Keratinocyte (primary cell): ENCODE data around the gene AP1M1. TPM values are rescaled to one million over a fixed set of nuclear protein-coding genes. Genes with fewer than 3 reads are reported as not detected.

ENCODE experiments used
- DNase-seq: peaks from one replicate; pipeline ENCODE4 v3.0.0-alpha.2; 2011; ENCODE audit warnings: low read depth, missing footprints, low spot score
- FAIRE-seq: peaks from 2 replicates; lab custom pipeline; 2011; peaks lifted over from hg19 to GRCh38; lab: Jason Lieb, UNC
- H2AFZ ChIP-seq: 2 replicates; pipeline ENCODE4 v1.6.0; 2012; ENCODE audit warnings: low read length, control low read depth, inconsistent platforms; ENCODE audit not compliant: control insufficient read depth
- H3K27ac ChIP-seq: 2 replicates; pipeline ENCODE4 v1.5.1; 2011; ENCODE audit warnings: low read length; ENCODE audit not compliant: control insufficient read depth, insufficient read depth
- H3K27me3 ChIP-seq: 3 replicates; pipeline ENCODE4 v1.6.0; 2011; ENCODE audit warnings: low read length; ENCODE audit not compliant: control insufficient read depth, insufficient read depth; ENCODE audit errors: extremely low read depth
- H3K36me3 ChIP-seq, 2 experiments: 2 replicates in 1 of 2; 3 replicates in 1 of 2; pipeline ENCODE4 v1.5.1; 2011; ENCODE audit warnings: low read length in 2 of 2, mild to moderate bottlenecking in 1 of 2; ENCODE audit not compliant: control insufficient read depth in 2 of 2, insufficient read depth in 2 of 2; ENCODE audit errors: extremely low read depth in 1 of 2
- H3K4me1 ChIP-seq: 3 replicates; pipeline ENCODE4 v1.5.1; 2011; ENCODE audit warnings: low read length; ENCODE audit not compliant: control insufficient read depth, insufficient read depth; ENCODE audit errors: extremely low read depth
- H3K4me2 ChIP-seq: 3 replicates; pipeline ENCODE4 v1.6.0; 2011; ENCODE audit warnings: low read depth, low read length; ENCODE audit not compliant: control insufficient read depth, insufficient read depth; ENCODE audit errors: extremely low read depth
- H3K4me3 ChIP-seq, 3 experiments: fragments of 200-600 bp in 1 of 3; sonication (generic) in 1 of 3; 2 replicates in 2 of 3; 3 replicates in 1 of 3; pipeline ENCODE4 v1.5.1; 2011 to 2016; ENCODE audit warnings: low read length in 3 of 3, mild to moderate bottlenecking in 3 of 3, control low read depth in 2 of 3, inconsistent platforms in 1 of 3, low read depth in 1 of 3, mixed read lengths in 1 of 3, mixed run types in 1 of 3, moderate library complexity in 1 of 3; ENCODE audit not compliant: control insufficient read depth in 2 of 3, insufficient read depth in 2 of 3; ENCODE audit errors: extremely low read depth in 1 of 3
- H3K79me2 ChIP-seq: 2 replicates; pipeline ENCODE4 v1.6.0; 2012; ENCODE audit warnings: low read length; ENCODE audit not compliant: control insufficient read depth, insufficient read depth
- H3K9ac ChIP-seq: 3 replicates; pipeline ENCODE4 v1.6.0; 2011; ENCODE audit warnings: low read length; ENCODE audit not compliant: control insufficient read depth, insufficient read depth; ENCODE audit errors: extremely low read depth
- H3K9me1 ChIP-seq: 3 replicates; pipeline ENCODE4 v1.6.0; 2011; ENCODE audit warnings: low read length; ENCODE audit not compliant: control insufficient read depth, insufficient read depth; ENCODE audit errors: extremely low read depth
- H3K9me3 ChIP-seq: 2 replicates; pipeline ENCODE4 v1.5.1; 2012; ENCODE audit warnings: low read depth, low read length; ENCODE audit not compliant: control insufficient read depth
- H4K20me1 ChIP-seq: 3 replicates; pipeline ENCODE4 v1.6.0; 2011; ENCODE audit warnings: low read length; ENCODE audit not compliant: control insufficient read depth, insufficient read depth; ENCODE audit errors: extremely low read depth
- CTCF ChIP-seq, 3 experiments: IDR thresholded peaks in 1 of 3; conservative IDR thresholded peaks in 1 of 3; optimal IDR thresholded peaks in 1 of 3; 2 replicates in 2 of 3; 3 replicates in 1 of 3; pipeline versions ENCODE3 to v1.5.1; 2011; ENCODE audit warnings: low read length in 3 of 3, mild to moderate bottlenecking in 3 of 3, moderate library complexity in 2 of 3, control low read depth in 1 of 3, inconsistent platforms in 1 of 3; ENCODE audit not compliant: insufficient read depth in 2 of 3; ENCODE audit errors: extremely low read depth in 1 of 3
- EZH2 ChIP-seq: IDR thresholded peaks from one replicate; pipeline ENCODE4 v1.6.1; 2012; ENCODE audit warnings: inconsistent platforms, mild to moderate bottlenecking, low read length, moderate library complexity
- dilution Hi-C: fragments of 300-500 bp; cut with MboI; formaldehyde crosslinking; loops from one replicate; pipeline ENCODE4 v1.7.0; 2020; ENCODE audit warnings: low sequenced_read_pairs; ENCODE audit not compliant: extremely low pct_ligation_motif_present
- polyA plus RNA-seq, 5 experiments: library from polyadenylated mRNA; depleted of rRNA in 3 of 5; stranded (reverse) in 3 of 5; stranded (forward) in 1 of 5; unstranded in 1 of 5; fragments of >200 nt; gene quantifications; 1 replicate in 1 of 5; 2 replicates in 3 of 5; 3 replicates in 1 of 5; pipeline versions ENCODE4 v1.2.1 to v1.2.3, GENCODE V29; 2011 to 2012; ENCODE audit warnings: missing spikeins in 2 of 5, low read depth in 1 of 5, low replicate concordance in 1 of 5

Gene AP1M1
- polyA plus RNA-seq, 1 donor (not counting 4 experiments of a cell fraction or from before 2014, with no cell fraction given) = 27.7 TPM

GRCh38 chr19:16207063-16207462 is 9.4 kb downstream of the AP1M1 start:
- dilution Hi-C loops = loop anchor here (25.0 kb wide), 1 partner anchor 155 kb away; no protein-coding TSS in a partner anchor
- FAIRE-seq = no peak

GRCh38 chr19:16207490-16208025 is 9.8 kb downstream of the AP1M1 start:
- H2AFZ ChIP-seq = no peak overlapping the region
- H3K4me3 ChIP-seq = no peak overlapping the region
- no peaks in the 10 kb centered on the region for H3K27me3 ChIP-seq
- H3K9me1 ChIP-seq = no peaks in the 10 kb centered on the region
- H4K20me1 ChIP-seq = no peaks in the 10 kb centered on the region
- no peaks in the 10 kb centered on the region for H3K4me1 ChIP-seq
- H3K27ac ChIP-seq = no peak overlapping the region
- H3K9me3 ChIP-seq = no peaks in the 10 kb centered on the region
- no peak overlapping the region for H3K4me2 ChIP-seq
- no peak overlapping the region for H3K9ac ChIP-seq
- FAIRE-seq (no peak), DNase-seq (no peak)
- H3K36me3 ChIP-seq = peaks cover 18 to 36% of the 10 kb centered on the region in 2 experiments
- H3K79me2 ChIP-seq = peaks cover 6% of the 10 kb centered on the region
- dilution Hi-C loops = loop anchor here (25.0 kb wide), 1 partner anchor 155 kb away; no protein-coding TSS in a partner anchor
- TF ChIP-seq EZH2 = no peak
- TF ChIP-seq CTCF (optimal IDR thresholded peaks at IDR 0.05 in 1 of 3, IDR thresholded peaks at IDR 0.05 in 1 of 3, conservative IDR thresholded peaks at IDR 0.05 in 1 of 3; ENCODE audit: extremely low read depth in 1 of 3, insufficient read depth in 2 of 3, low read length in 3 of 3) = no peak

More at GRCh38 chr19:16207063-16207462, 9.4 kb downstream of the AP1M1 start:
- no peak for DNase-seq
- Histone ChIP-seq H3K4me1 (no peaks in the 10 kb centered on the region), H3K9ac (no peak overlapping the region), H3K27me3 (no peaks in the 10 kb centered on the region), H4K20me1 (no peaks in the 10 kb centered on the region), H3K4me2 (no peak overlapping the region), H3K9me1 (no peaks in the 10 kb centered on the region), H3K36me3 (peaks cover 23 to 39% of the 10 kb centered on the region in 2 experiments), H3K79me2 (peaks cover 7% of the 10 kb centered on the region), H2AFZ (no peak overlapping the region), H3K27ac (no peak overlapping the region), H3K9me3 (no peaks in the 10 kb centered on the region), H3K4me3 (no peak overlapping the region)
- TF ChIP-seq EZH2 (no peak), CTCF (optimal IDR thresholded peaks at IDR 0.05 in 1 of 3, IDR thresholded peaks at IDR 0.05 in 1 of 3, conservative IDR thresholded peaks at IDR 0.05 in 1 of 3; ENCODE audit: extremely low read depth in 1 of 3, insufficient read depth in 2 of 3, low read length in 3 of 3) (no peak)
